H1 (cell line): ENCODE data around the gene PYGB. TPM values are rescaled to one million over a fixed set of nuclear protein-coding genes. Genes with fewer than 3 reads are reported as not detected.

Experiments
- CTCF ChIA-PET: fragments of 300-600 bp; sonication (Branson Sonifier 250); formaldehyde crosslinking; loops from one replicate; lab custom pipeline; 2021; ENCODE audit not compliant: partially characterized antibody; lab: Charles Lee
- POLR2A ChIA-PET: fragments of 300-600 bp; sonication (Branson Sonifier 250); formaldehyde crosslinking; loops from one replicate; lab custom pipeline; 2021; ENCODE audit warnings: inconsistent platforms; ENCODE audit not compliant: partially characterized antibody; lab: Charles Lee
- DNase-seq, 2 experiments: peaks; one replicate each; pipeline versions ENCODE4 v3.0.0 to v3.0.0-alpha.2; 2010 to 2022; ENCODE audit warnings: low spot score in 2 of 2, low read depth in 1 of 2, mixed read lengths in 1 of 2
- FAIRE-seq: peaks from 2 replicates; lab custom pipeline; 2011; peaks lifted over from hg19 to GRCh38; lab: Jason Lieb, UNC
- H2AFZ ChIP-seq: 2 replicates; pipeline ENCODE4 v1.8.1; 2012; ENCODE audit warnings: low read length, inconsistent platforms
- H2AK5ac ChIP-seq: 2 replicates; pipeline ENCODE4 v1.6.1; 2013; ENCODE audit warnings: low read depth, low read length
- H2BK120ac ChIP-seq: replicated peaks from 2 replicates; pipeline ENCODE3; 2013; ENCODE audit warnings: low read depth, low read length, inconsistent platforms
- H2BK12ac ChIP-seq: 2 replicates; pipeline ENCODE4 v1.6.1; 2013; ENCODE audit warnings: low read depth, low read length
- H2BK15ac ChIP-seq: 2 replicates; pipeline ENCODE4 v1.6.1; 2013; ENCODE audit warnings: low read length
- H2BK20ac ChIP-seq: 2 replicates; pipeline ENCODE4 v1.6.1; 2013; ENCODE audit warnings: low read length
- H2BK5ac ChIP-seq: 2 replicates; pipeline ENCODE4 v1.6.1; 2013; ENCODE audit warnings: low read depth, low read length
- H3K14ac ChIP-seq: 2 replicates; pipeline ENCODE4 v1.6.1; 2013; ENCODE audit warnings: inconsistent platforms; ENCODE audit not compliant: insufficient read length
- H3K18ac ChIP-seq: 2 replicates; pipeline ENCODE4 v1.6.1; 2013; ENCODE audit warnings: low read length; ENCODE audit errors: extremely low read depth
- H3K23ac ChIP-seq: 2 replicates; pipeline ENCODE4 v1.6.1; 2013; ENCODE audit warnings: inconsistent platforms; ENCODE audit not compliant: insufficient read length
- H3K23me2 ChIP-seq: 2 replicates; pipeline ENCODE4 v1.6.1; 2013; ENCODE audit warnings: low read depth, low read length
- H3K27ac ChIP-seq: 2 replicates; pipeline ENCODE4 v1.6.1; 2011; ENCODE audit warnings: low read depth, low read length, inconsistent platforms
- H3K27me3 ChIP-seq, 4 experiments: replicated peaks in 1 of 4; 1 replicate in 1 of 4; 2 replicates in 3 of 4; pipeline versions ENCODE4 v1.6.1 to v1.8.1; 2011 to 2013; ENCODE audit warnings: low read length in 3 of 4, mild to moderate bottlenecking in 3 of 4, inconsistent platforms in 2 of 4, mixed read lengths in 2 of 4, moderate library complexity in 1 of 4; ENCODE audit not compliant: control insufficient read depth in 3 of 4, insufficient read depth in 3 of 4; ENCODE audit errors: extremely low read depth in 1 of 4
- H3K36me3 ChIP-seq, 4 experiments: 2 replicates each; pipeline versions ENCODE4 v1.6.1 to v1.8.1; 2011 to 2013; ENCODE audit warnings: mild to moderate bottlenecking in 4 of 4, low read length in 3 of 4, moderate library complexity in 2 of 4, control low read depth in 1 of 4, inconsistent platforms in 1 of 4; ENCODE audit not compliant: insufficient read depth in 4 of 4, control insufficient read depth in 2 of 4
- H3K4ac ChIP-seq: replicated peaks from 2 replicates; pipeline ENCODE3; 2013; ENCODE audit warnings: low read length, low read depth, mixed read lengths, inconsistent platforms; ENCODE audit not compliant: insufficient read length
- H3K4me1 ChIP-seq, 4 experiments: replicated peaks in 1 of 4; 1 replicate in 1 of 4; 2 replicates in 3 of 4; pipeline versions ENCODE4 v1.6.1 to v1.8.1; 2011 to 2013; ENCODE audit warnings: low read length in 3 of 4, inconsistent platforms in 2 of 4, mixed read lengths in 1 of 4; ENCODE audit not compliant: insufficient read depth in 4 of 4, control insufficient read depth in 3 of 4
- H3K4me2 ChIP-seq, 2 experiments: 2 replicates each; pipeline versions ENCODE4 v1.6.1 to v1.8.1; 2011 to 2013; ENCODE audit warnings: low read depth in 2 of 2, low read length in 2 of 2, control low read depth in 1 of 2, inconsistent platforms in 1 of 2, mild to moderate bottlenecking in 1 of 2; ENCODE audit not compliant: insufficient read depth in 1 of 2
- H3K4me3 ChIP-seq, 4 experiments: fragments of 200-600, 300-600 bp in 1 of 4; sonication (generic), shearing (Covaris generic), sonication (Bioruptor Twin) in 1 of 4; 2 replicates each; pipeline versions ENCODE4 v1.5.1 to v1.8.1; 2011 to 2016; ENCODE audit warnings: low read length in 4 of 4, low read depth in 3 of 4, control low read depth in 2 of 4, inconsistent platforms in 2 of 4, mild to moderate bottlenecking in 2 of 4, mixed read lengths in 1 of 4, moderate library complexity in 1 of 4; ENCODE audit not compliant: insufficient read depth in 2 of 4; ENCODE audit errors: extremely low read depth in 1 of 4
- H3K56ac ChIP-seq: replicated peaks from 2 replicates; pipeline ENCODE3; 2013; ENCODE audit warnings: low read depth, mild to moderate bottlenecking, mixed read lengths, low read length, inconsistent platforms; ENCODE audit not compliant: insufficient read length
- H3K79me1 ChIP-seq: 2 replicates; pipeline ENCODE4 v1.6.1; 2013; ENCODE audit warnings: low read depth, low read length, control low read depth
- H3K79me2 ChIP-seq, 2 experiments: 2 replicates each; pipeline versions ENCODE4 v1.6.1 to v1.8.1; 2012 to 2013; ENCODE audit warnings: low read length in 2 of 2, mild to moderate bottlenecking in 2 of 2, inconsistent platforms in 1 of 2; ENCODE audit not compliant: insufficient read depth in 2 of 2, control insufficient read depth in 1 of 2
- H3K9ac ChIP-seq, 4 experiments: replicated peaks in 1 of 4; 1 replicate in 1 of 4; 2 replicates in 3 of 4; pipeline versions ENCODE4 v1.6.1 to v1.8.1; 2011 to 2013; ENCODE audit warnings: low read depth in 3 of 4, low read length in 3 of 4, control low read depth in 2 of 4, mild to moderate bottlenecking in 2 of 4, moderate library complexity in 2 of 4, inconsistent platforms in 1 of 4; ENCODE audit errors: extremely low read depth in 1 of 4
- H3K9me3 ChIP-seq, 2 experiments: 2 replicates each; pipeline versions ENCODE4 v1.6.1 to v1.8.1; 2012 to 2013; ENCODE audit warnings: mild to moderate bottlenecking in 2 of 2, moderate library complexity in 2 of 2, control low read depth in 1 of 2, inconsistent platforms in 1 of 2, low read depth in 1 of 2, low read length in 1 of 2, mixed read lengths in 1 of 2; ENCODE audit not compliant: insufficient read depth in 2 of 2
- H4K20me1 ChIP-seq, 2 experiments: replicated peaks in 1 of 2; 2 replicates each; pipeline versions ENCODE3 to v1.8.1; 2011 to 2013; ENCODE audit warnings: inconsistent platforms in 2 of 2, low read length in 2 of 2, mild to moderate bottlenecking in 1 of 2; ENCODE audit not compliant: insufficient read depth in 2 of 2, control insufficient read depth in 1 of 2
- H4K5ac ChIP-seq: 2 replicates; pipeline ENCODE4 v1.6.1; 2013; ENCODE audit warnings: low read length, low read depth, mixed read lengths, inconsistent platforms; ENCODE audit not compliant: insufficient read length
- H4K8ac ChIP-seq: 2 replicates; pipeline ENCODE4 v1.8.0; 2013; ENCODE audit warnings: mild to moderate bottlenecking, moderate library complexity, low read length, inconsistent platforms; ENCODE audit not compliant: insufficient read depth; ENCODE audit errors: extremely low read depth
- H4K91ac ChIP-seq: replicated peaks from 2 replicates; pipeline ENCODE3; 2013; ENCODE audit warnings: low read length, mixed read lengths, inconsistent platforms; ENCODE audit not compliant: insufficient read length
- CREB1 ChIP-seq: IDR thresholded peaks from 2 replicates; pipeline ENCODE4 v1.6.1; 2012; ENCODE audit warnings: inconsistent platforms
- POU5F1 ChIP-seq: IDR thresholded peaks from 2 replicates; pipeline ENCODE4 v1.6.1; 2011; ENCODE audit warnings: low read depth, mild to moderate bottlenecking, low read length, moderate library complexity
- WGBS, 2 experiments: shearing (Covaris generic) in 1 of 2; methylation state at CpG; one replicate each; pipeline versions ENCODE4 v1.1.6 to v1.1.7; 2013 to 2015; ENCODE audit warnings: low lambda C conversion rate in 2 of 2, mixed read lengths in 2 of 2, inconsistent platforms in 1 of 2, low coverage in 1 of 2, missing lambda C conversion rate in 1 of 2; ENCODE audit not compliant: insufficient replicate concordance in 2 of 2, insufficient coverage in 1 of 2, insufficient read length in 1 of 2; ENCODE audit errors: extremely low coverage in 1 of 2, missing lambda C conversion rate in 1 of 2; 5-methylcytosine and 5-hydroxymethylcytosine counted together
- polyA plus RNA-seq, 7 experiments: library from polyadenylated mRNA; depleted of rRNA in 3 of 7; stranded (reverse) in 5 of 7; unstranded in 2 of 7; fragments of >200 nt in 5 of 7; fragments of 200-250 nt in 2 of 7; gene quantifications; 1 replicate in 5 of 7; 2 replicates in 1 of 7; 4 replicates in 1 of 7; pipeline versions ENCODE4 v1.2.1 to v1.2.3, GENCODE V29; 2011 to 2013; ENCODE audit warnings: missing spikeins in 2 of 7, mixed read lengths in 2 of 7
- total RNA-seq: library from RNA; stranded (reverse); fragmentation: NEBNext Ultra II Directional; extraction: Animal tissue kit (Norgen Biotek cat#: 25700); gene quantifications from 2 replicates; pipeline ENCODE4 v1.2.1, GENCODE V29; 2021
- TF ChIP-seq, protein P1 (sequence below), 3 experiments: IDR thresholded peaks; 1 replicate in 2 of 3; 2 replicates in 1 of 3; pipeline versions ENCODE4 v1.5.1 to v1.6.1; 2011; ENCODE audit warnings: low read length in 3 of 3, mild to moderate bottlenecking in 3 of 3, inconsistent platforms in 2 of 3, low read depth in 1 of 3, moderate library complexity in 1 of 3; ENCODE audit not compliant: insufficient read depth in 1 of 3; ENCODE audit errors: control extremely low read depth in 1 of 3

PYGB gene
- total and polyA plus RNA-seq, 2 of the 8 experiments (the other 6 are each of a cell fraction or from before 2014, with no cell fraction given) = 26.6 to 56.0 TPM

DNA sequence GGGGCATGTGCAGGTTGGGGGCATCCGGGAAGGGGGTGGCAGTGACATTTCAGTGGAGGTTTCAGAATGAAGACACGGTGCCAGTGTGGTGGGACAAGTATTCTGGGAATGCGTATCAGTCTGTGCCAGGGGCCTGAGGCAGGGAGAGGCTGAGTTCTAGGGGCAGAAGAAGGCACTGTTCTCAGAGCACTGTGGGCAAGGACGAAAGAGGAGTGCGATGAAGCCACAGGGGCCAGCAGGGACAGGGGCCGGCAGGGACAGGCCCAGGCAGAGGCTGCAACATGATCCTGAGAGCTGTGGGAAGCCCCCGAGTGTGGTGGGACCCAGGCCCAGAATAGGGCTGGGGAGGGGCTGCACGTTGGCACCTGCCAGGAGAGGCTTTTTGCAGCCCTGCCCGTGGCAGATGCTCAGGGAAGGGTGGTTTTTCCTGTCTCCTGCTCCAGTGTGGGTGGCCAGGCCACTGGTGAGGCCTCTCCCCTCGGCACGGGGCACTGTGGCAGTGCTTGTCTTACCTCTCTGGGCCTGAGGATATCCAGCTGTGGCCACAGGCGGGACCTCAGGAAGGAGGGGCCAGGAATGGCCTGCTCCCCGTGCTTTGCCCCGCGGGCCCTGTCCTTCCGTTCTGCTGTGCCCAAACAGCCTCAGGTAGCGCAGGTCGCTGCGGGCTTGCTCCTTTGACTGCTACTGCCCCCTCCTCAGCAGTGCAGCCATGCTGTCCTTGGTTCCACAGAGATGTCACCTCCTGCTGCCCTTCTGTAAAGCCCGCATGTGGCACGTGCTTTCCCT, 42.4 kb upstream of the PYGB start:
- Histone ChIP-seq H3K27me3 (no peaks in the 10 kb centered on the region), H4K91ac (no peak overlapping the region), H2BK12ac (no peak overlapping the region), H2AFZ (no peak overlapping the region), H3K36me3 (no peaks in the 10 kb centered on the region), H2AK5ac (no peak overlapping the region), H3K9ac (no peak overlapping the region; a peak in 2 of 7 replicates), H3K23me2 (0 out of 2 replicates have a peak, but pooled peaks cover 2% of the 10 kb centered on the region), H3K56ac (no peak overlapping the region), H2BK120ac (no peak overlapping the region), H3K23ac (no peak overlapping the region), H3K79me1 (peaks cover 11% of the 10 kb centered on the region), H3K27ac (no peak overlapping the region), H2BK20ac (no peak overlapping the region), H3K4me3 (no peak overlapping the region), H3K4me1 (peaks cover 7 to 13% (median 11%) of the 10 kb centered on the region in 4 experiments), H3K18ac (no peak overlapping the region; the same call in 1 of the 2 replicates), H3K4me2 (0 out of 4 replicates have a peak overlapping the region, but pooled peaks of 1 of the 2 experiments have one; percentile 4), H2BK15ac (0 out of 2 replicates have a peak overlapping the region, but pooled peaks have one; percentile 12), H4K8ac (no peak overlapping the region), H4K20me1 (peaks cover 0 to 2% of the 10 kb centered on the region in 2 experiments), H3K79me2 (peaks cover 0 to 6% of the 10 kb centered on the region in 2 experiments; a peak in 2 of 4 replicates), H2BK5ac (peak overlapping the region; percentile 73), H4K5ac (no peak overlapping the region), H3K9me3 (no peaks in the 10 kb centered on the region), H3K4ac (no peak overlapping the region), H3K14ac (no peak overlapping the region)
- ChIA-PET CTCF (interaction anchor here (1.0 to 1.1 kb wide), 3 partner anchors 88 to 212 kb away, joined by 3 to 5 read pairs (median 4); no protein-coding TSS in a partner anchor), POLR2A (no interaction called here)
- 76% methylated on average over 21 of the region's 21 CpGs; no CpG with 5 or more reads in 1 of the 2 experiments for WGBS, 2 experiments
- TF ChIP-seq POU5F1 = no peak
- TF ChIP-seq CREB1 = no peak
- TF ChIP-seq, protein P1, sequence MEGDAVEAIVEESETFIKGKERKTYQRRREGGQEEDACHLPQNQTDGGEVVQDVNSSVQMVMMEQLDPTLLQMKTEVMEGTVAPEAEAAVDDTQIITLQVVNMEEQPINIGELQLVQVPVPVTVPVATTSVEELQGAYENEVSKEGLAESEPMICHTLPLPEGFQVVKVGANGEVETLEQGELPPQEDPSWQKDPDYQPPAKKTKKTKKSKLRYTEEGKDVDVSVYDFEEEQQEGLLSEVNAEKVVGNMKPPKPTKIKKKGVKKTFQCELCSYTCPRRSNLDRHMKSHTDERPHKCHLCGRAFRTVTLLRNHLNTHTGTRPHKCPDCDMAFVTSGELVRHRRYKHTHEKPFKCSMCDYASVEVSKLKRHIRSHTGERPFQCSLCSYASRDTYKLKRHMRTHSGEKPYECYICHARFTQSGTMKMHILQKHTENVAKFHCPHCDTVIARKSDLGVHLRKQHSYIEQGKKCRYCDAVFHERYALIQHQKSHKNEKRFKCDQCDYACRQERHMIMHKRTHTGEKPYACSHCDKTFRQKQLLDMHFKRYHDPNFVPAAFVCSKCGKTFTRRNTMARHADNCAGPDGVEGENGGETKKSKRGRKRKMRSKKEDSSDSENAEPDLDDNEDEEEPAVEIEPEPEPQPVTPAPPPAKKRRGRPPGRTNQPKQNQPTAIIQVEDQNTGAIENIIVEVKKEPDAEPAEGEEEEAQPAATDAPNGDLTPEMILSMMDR (IDR thresholded peaks at IDR 0.05; ENCODE audit: control extremely low read depth in 1 of 3, insufficient read depth in 1 of 3, low read depth in 1 of 3, low read length in 3 of 3) = no peak
- FAIRE-seq (no peak), DNase-seq (no peak)
